Posterior cingulate gyrus (tissue), 11 donors: Measurements from ENCODE around the gene ADGRL3.
"Not testable (repeated sequence)": the region's sequence is repeated elsewhere in the genome, so short reads cannot be mapped to it uniquely, and the experiment has no call there.

ENCODE experiments used
- DNase-seq, 10 donors: peaks; one replicate each; pipeline versions ENCODE4 v3.0.0 to v3.0.0-alpha.2; 2020 to 2021; ENCODE audit warnings: mixed read lengths in 3 of 10
- intact Hi-C: fragments of 100-400 bp; cut with DNase I; formaldehyde crosslinking; loops from one replicate; pipeline ENCODE4 v1.15.1; 2023

ADGRL3 gene

GRCh38 chr4:61838072-61838471, 637.9 kb downstream of the ADGRL3 start:
- intact Hi-C loops: no loop called here
- DNase-seq: no peak

GRCh38 chr4:61841714-61842113, 641.6 kb downstream of the ADGRL3 start:
- no peak for DNase-seq
- intact Hi-C loops: no loop called here

- intact Hi-C loops: no loop called here
- no peak for DNase-seq
Observed at GRCh38 chr4:61851126-61851525, 651.0 kb downstream of the ADGRL3 start.

- DNase-seq, intact Hi-C loops: not testable (repeated sequence)
Observed at GRCh38 chr4:61852105-61852504, 652.0 kb downstream of the ADGRL3 start.

GRCh38 chr4:61853041-61853440, 652.9 kb downstream of the ADGRL3 start:
- DNase-seq: no peak
- intact Hi-C loops: no loop called here

- DNase-seq: no peak
- intact Hi-C loops: no loop called here
Observed at GRCh38 chr4:61860376-61860775, 660.2 kb downstream of the ADGRL3 start.

GRCh38 chr4:61864286-61864685, 664.2 kb downstream of the ADGRL3 start:
- no peak for DNase-seq
- intact Hi-C loops: no loop called here

GRCh38 chr4:61866378-61867030, 666.4 kb downstream of the ADGRL3 start:
- no peak for DNase-seq
- intact Hi-C loops: no loop called here

GRCh38 chr4:61872983-61873382, 672.9 kb downstream of the ADGRL3 start:
- no peak for DNase-seq
- intact Hi-C loops: no loop called here

GRCh38 chr4:61877266-61877665, 677.1 kb downstream of the ADGRL3 start:
- no peak for DNase-seq
- intact Hi-C loops: no loop called here

- intact Hi-C loops: no loop called here
- DNase-seq: no peak
Observed at GRCh38 chr4:61877893-61878292, 677.8 kb downstream of the ADGRL3 start.

- no peak for DNase-seq
- intact Hi-C loops: no loop called here
Observed at GRCh38 chr4:61882381-61882780, 682.3 kb downstream of the ADGRL3 start.

GRCh38 chr4:61886131-61886530, 686.0 kb downstream of the ADGRL3 start:
- no peak for DNase-seq
- intact Hi-C loops: no loop called here

- intact Hi-C loops: no loop called here
- DNase-seq: no peak
Observed at GRCh38 chr4:61889117-61889516, 689.0 kb downstream of the ADGRL3 start.

- intact Hi-C loops: no loop called here
- no peak for DNase-seq
Observed at GRCh38 chr4:61890321-61890720, 690.2 kb downstream of the ADGRL3 start.

- intact Hi-C loops: no loop called here
- DNase-seq: no peak
Observed at GRCh38 chr4:61891953-61892352, 691.8 kb downstream of the ADGRL3 start.

GRCh38 chr4:61896634-61897033, 696.5 kb downstream of the ADGRL3 start:
- intact Hi-C loops: no loop called here
- no peak for DNase-seq

- no peak for DNase-seq
- intact Hi-C loops: no loop called here
Observed at GRCh38 chr4:61909031-61909430, 708.9 kb downstream of the ADGRL3 start.

GRCh38 chr4:61911313-61911756, 711.2 kb downstream of the ADGRL3 start:
- intact Hi-C loops: no loop called here
- no peak for DNase-seq

GRCh38 chr4:61913619-61914018, 713.5 kb downstream of the ADGRL3 start:
- no peak for DNase-seq
- intact Hi-C loops: no loop called here

GRCh38 chr4:61915501-61915900, 715.4 kb downstream of the ADGRL3 start:
- intact Hi-C loops: no loop called here
- DNase-seq: no peak

- no peak for DNase-seq
- intact Hi-C loops: no loop called here
Observed at GRCh38 chr4:61918507-61918906, 718.4 kb downstream of the ADGRL3 start.

- intact Hi-C loops: no loop called here
- DNase-seq: no peak
Observed at GRCh38 chr4:61918987-61919386, 718.9 kb downstream of the ADGRL3 start.
